Aorta (tissue), 5 donors: ENCODE measurements around the gene NEK1. TPM values are rescaled to one million over a fixed set of nuclear protein-coding genes. Genes with fewer than 3 reads are reported as not detected.

Source experiments
- ATAC-seq: fragments of 200-7000 bp; cut with Tn5 transposase; one replicate; pipeline ENCODE4 v1.9.1; 2022; ENCODE audit warnings: moderate library complexity; ENCODE audit not compliant: low FRiP score
- DNase-seq, 2 donors: peaks; one replicate each; pipeline ENCODE4 v3.0.0-alpha.2; 2020
- H3K27ac ChIP-seq, 2 donors: one replicate each; pipeline ENCODE4 v1.5.1; 2013; ENCODE audit warnings: low read length in 2 of 2, mild to moderate bottlenecking in 2 of 2, moderate library complexity in 2 of 2, control low read depth in 1 of 2, inconsistent platforms in 1 of 2, low read depth in 1 of 2
- H3K27me3 ChIP-seq, 2 donors: one replicate each; pipeline ENCODE4 v1.6.1; 2013; ENCODE audit warnings: control low read depth in 1 of 2, low read length in 1 of 2, mild to moderate bottlenecking in 1 of 2, moderate library complexity in 1 of 2; ENCODE audit not compliant: insufficient read depth in 2 of 2, control insufficient read depth in 1 of 2
- H3K36me3 ChIP-seq, 2 donors: one replicate each; pipeline ENCODE4 v1.6.1; 2013; ENCODE audit warnings: control low read depth in 1 of 2, low read length in 1 of 2, mild to moderate bottlenecking in 1 of 2; ENCODE audit not compliant: insufficient read depth in 2 of 2, control insufficient read depth in 1 of 2
- H3K4me1 ChIP-seq, 2 donors: one replicate each; pipeline ENCODE4 v1.6.1; 2013; ENCODE audit warnings: low read length in 2 of 2, control low read depth in 1 of 2, mild to moderate bottlenecking in 1 of 2, moderate library complexity in 1 of 2; ENCODE audit not compliant: insufficient read depth in 2 of 2, control insufficient read depth in 1 of 2
- H3K4me3 ChIP-seq, 2 donors: one replicate each; pipeline ENCODE4 v1.5.1; 2013; ENCODE audit warnings: low read length in 2 of 2, control low read depth in 1 of 2, mild to moderate bottlenecking in 1 of 2
- H3K9me3 ChIP-seq: one replicate; pipeline ENCODE4 v1.6.1; 2013; ENCODE audit warnings: mild to moderate bottlenecking, low read length; ENCODE audit not compliant: control insufficient read depth
- WGBS, 2 donors: extraction: QIAGEN DNeasy Blood & Tissue Kit; methylation state at CpG; one replicate each; pipeline ENCODE4 v1.1.7; 2013; 5-methylcytosine and 5-hydroxymethylcytosine counted together
- intact Hi-C, 2 donors: fragments of 100-400 bp; cut with DNase I; formaldehyde crosslinking; loops; one replicate each; pipeline versions ENCODE4 v1.14.2 to v1.15.0; 2022
- polyA plus RNA-seq, 2 donors: library from polyadenylated mRNA; stranded (reverse); fragments of 200-250 nt; gene quantifications; one replicate each; pipeline ENCODE4 v1.2.3, GENCODE V29; 2013
- total RNA-seq, 2 donors: library from RNA; stranded (reverse); fragmentation: NEBNext Ultra II Directional; extraction: Animal tissue kit (Norgen Biotek cat#: 25700); gene quantifications; one replicate each; pipeline ENCODE4 v1.2.1, GENCODE V29; 2021
- donor health status: healthy with polysubstance abuse.
- donor health status: Bipolar disorder and iron deficiency.
- donor health status: DM: no; HTN: no; CAD: no.
- donor health status: DM: no; HTN: no; CAD: no.
- donor health status: DM: yes; HTN: yes; CAD: no.

Gene NEK1
- total and polyA plus RNA-seq, 4 donors, result 6.7 to 24.4 (median 13.5) TPM

DNA sequence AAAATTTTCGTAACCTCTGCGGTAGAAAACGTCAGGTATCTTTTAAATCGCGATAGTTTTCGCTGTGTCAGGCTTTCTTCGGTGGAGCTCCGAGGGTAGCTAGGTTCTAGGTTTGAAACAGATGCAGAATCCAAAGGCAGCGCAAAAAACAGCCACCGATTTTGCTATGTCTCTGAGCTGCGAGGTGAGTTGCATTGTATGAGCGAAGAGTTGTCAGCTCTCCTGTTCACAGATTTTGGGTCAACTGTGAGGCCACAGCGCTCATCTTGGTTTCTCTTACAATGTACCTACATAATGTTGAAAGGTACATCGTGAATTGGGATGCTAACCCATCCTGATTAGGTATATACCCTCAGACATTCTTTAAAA, 8.5 kb upstream of the NEK1 start:
- no peaks in the 10 kb centered on the region for H3K9me3 ChIP-seq
- WGBS, 2 donors, result 0 to 1% methylated on average over 14 of the region's 14 CpGs
- no peaks in the 10 kb centered on the region for H3K36me3 ChIP-seq
- intact Hi-C loops, result loop anchor here in 1 of 2 donors (5.0 to 10.0 kb wide), 3 partner anchors 36 to 134 kb away; partner anchors contain the start of gene HPF1
- peak overlapping the region; percentile 14 to 30 for H3K27ac ChIP-seq
- peaks cover 0 to 2% of the 10 kb centered on the region in 2 donors for H3K4me1 ChIP-seq
- H3K27me3 ChIP-seq, result no peaks in the 10 kb centered on the region
- DNase-seq (no peak), ATAC-seq (no peak)
- peak overlapping the region; percentile 73 to 89 for H3K4me3 ChIP-seq

DNA sequence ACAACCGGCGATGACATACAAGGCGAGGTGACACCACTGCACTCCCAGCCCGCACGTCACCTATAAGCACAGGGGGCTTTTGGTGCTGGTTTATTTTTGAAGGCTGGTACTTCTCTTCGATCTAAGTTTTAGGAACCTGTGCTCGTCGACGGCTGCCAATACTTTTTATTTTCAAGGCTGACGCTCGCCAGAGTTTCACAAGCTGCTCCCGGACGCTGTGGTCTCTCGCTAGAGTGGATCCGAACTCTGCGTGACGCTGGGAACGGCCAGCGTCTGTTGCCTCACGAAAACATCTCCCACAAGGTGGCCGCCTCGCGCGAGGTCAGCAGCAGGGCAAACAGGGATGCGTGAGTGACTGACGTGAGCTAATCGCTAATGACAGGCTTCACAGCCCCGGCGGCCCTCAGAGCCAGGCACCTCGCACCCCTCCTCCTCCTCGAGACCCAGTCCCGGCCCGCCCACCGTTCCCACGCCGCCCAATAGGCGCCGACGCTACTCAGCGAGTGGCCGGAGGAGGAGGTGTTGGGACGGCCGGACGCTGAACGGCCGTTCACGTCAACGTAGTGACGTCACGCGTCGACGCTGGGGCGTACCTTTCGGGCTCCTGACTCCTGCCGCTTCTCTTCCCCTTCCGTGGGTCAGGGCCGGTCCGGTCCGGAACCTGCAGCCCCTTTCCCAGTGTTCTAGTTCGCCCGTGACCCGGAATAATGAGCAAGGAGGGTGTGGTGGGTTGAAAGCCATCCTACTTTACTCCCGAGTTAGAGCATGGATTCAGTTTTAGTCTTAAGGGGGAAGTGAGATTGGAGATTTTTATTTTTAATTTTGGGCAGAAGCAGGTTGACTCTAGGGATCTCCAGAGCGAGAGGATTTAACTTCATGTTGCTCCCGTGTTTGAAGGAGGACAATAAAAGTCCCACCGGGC, 7.8 kb upstream of the NEK1 start, which contains the start of gene CLCN3:
Gene CLCN3, plus strand, starts transcription at position 621 of the 922 bp plus-strand sequence. CDS start 15,351 bp downstream, outside the sequence.
- intact Hi-C loops, result loop anchor here (5.0 to 10.0 kb wide), 4 partner anchors 37 to 405 kb away; partner anchors contain the start of genes HPF1 (in 2 of the 2) and MFAP3L (in 1 of the 2)
- Histone ChIP-seq H3K9me3 (no peaks in the 10 kb centered on the region), H3K27ac (peak within 1 kb of the TSS; percentile 14 to 79), H3K4me1 (peaks cover 0 to 2% of the 10 kb centered on the region in 2 donors), H3K4me3 (peak within 1 kb of the TSS; percentile 73 to 89), H3K36me3 (no peaks in the 10 kb centered on the region), H3K27me3 (no peaks in the 10 kb centered on the region)
- DNase-seq (peak; percentile 99 to 100), ATAC-seq (peak; percentile 100)
- 0% methylated on average over 60 to 67 of the region's 67 CpGs for WGBS, 2 donors

DNA sequence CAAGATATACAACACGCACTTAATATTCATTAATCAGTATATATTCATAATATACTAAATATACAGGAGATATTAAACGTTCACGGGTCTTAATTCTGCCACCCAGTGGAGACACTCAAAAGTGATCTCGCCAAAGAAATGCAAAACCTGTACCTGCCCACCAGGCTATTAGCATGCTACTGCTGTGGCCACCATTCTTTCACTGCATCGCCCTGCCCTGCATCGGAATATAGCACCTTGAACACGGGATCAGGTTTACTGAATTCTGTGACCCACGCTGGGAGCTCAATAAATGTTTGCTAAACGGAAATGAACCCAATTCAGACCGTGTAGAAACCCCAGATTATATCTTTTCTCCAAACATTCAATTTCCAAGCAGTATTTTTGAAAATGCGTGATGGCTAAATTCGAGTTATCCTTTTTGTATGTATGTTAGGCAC, 7.2 kb upstream of the NEK1 start:
- DNase-seq (no peak), ATAC-seq (peak; percentile 71)
- Histone ChIP-seq H3K27ac (peak overlapping the region; percentile 14 to 79), H3K4me3 (peak overlapping the region; percentile 24 to 39), H3K4me1 (peaks cover 0 to 2% of the 10 kb centered on the region in 2 donors), H3K27me3 (no peaks in the 10 kb centered on the region), H3K9me3 (no peaks in the 10 kb centered on the region), H3K36me3 (no peaks in the 10 kb centered on the region)
- intact Hi-C loops, result loop anchor here (10.0 kb wide), 2 partner anchors 135 to 405 kb away; partner anchors contain the start of genes HPF1 (in 1 of the 2) and MFAP3L (in 1 of the 2)
- WGBS, 2 donors, result 0 to 1% methylated on average over 12 of the region's 12 CpGs

DNA sequence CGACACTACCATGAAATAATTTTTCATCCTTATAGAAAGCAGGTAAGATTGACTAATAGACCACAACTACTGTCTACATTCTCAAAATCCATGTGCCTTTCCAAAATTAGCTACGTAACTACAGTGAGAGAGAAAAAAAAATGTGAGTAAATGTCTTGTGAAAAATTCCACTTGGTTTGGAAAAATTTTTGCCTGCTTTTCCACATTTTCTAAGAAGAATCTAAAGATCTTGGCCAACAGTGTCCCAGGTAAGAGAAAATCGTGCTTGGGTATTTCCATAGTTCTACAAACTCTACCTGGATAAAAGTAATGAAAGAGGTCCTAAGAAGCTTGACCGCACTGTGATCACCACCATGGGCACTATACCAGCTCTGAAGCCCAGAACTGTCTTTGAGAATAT, 6.6 kb upstream of the NEK1 start:
- intact Hi-C loops, result loop anchor here (10.0 kb wide), 2 partner anchors 136 to 406 kb away; partner anchors contain the start of genes HPF1 (in 1 of the 2) and MFAP3L (in 1 of the 2)
- no peaks in the 10 kb centered on the region for H3K9me3 ChIP-seq
- ATAC-seq, result no peak
- no peaks in the 10 kb centered on the region for H3K36me3 ChIP-seq
- no peak overlapping the region for H3K27ac ChIP-seq
- H3K4me1 ChIP-seq, result peaks cover 0 to 2% of the 10 kb centered on the region in 2 donors
- no peak for DNase-seq
- no peaks in the 10 kb centered on the region for H3K27me3 ChIP-seq
- WGBS, 2 donors, result 76 to 77% methylated on average over 4 of the region's 4 CpGs
- no peak overlapping the region for H3K4me3 ChIP-seq

DNA sequence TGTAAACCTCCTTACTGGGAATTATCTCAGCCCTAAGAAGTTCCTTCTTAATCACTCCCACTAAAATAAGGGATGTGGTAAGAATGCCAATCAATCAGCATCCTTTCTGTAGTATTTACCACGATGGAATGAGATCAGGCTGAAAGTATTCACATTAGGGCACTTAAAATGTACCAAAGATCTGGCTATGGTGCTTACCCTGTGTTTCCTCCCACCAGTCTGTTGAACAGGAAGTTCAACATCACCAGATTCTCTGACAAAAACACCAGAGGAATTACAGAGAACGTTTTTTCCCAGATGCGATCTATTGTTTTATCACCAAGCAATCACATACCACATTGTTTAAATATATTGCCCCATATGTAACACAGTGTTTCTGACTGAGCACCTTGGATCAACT, 5.9 kb upstream of the NEK1 start:
- intact Hi-C loops, result loop anchor here (10.0 kb wide), 2 partner anchors 137 to 407 kb away; partner anchors contain the start of genes HPF1 (in 1 of the 2) and MFAP3L (in 1 of the 2)
- 41 to 44% methylated on average over 3 of the region's 3 CpGs for WGBS, 2 donors

DNA sequence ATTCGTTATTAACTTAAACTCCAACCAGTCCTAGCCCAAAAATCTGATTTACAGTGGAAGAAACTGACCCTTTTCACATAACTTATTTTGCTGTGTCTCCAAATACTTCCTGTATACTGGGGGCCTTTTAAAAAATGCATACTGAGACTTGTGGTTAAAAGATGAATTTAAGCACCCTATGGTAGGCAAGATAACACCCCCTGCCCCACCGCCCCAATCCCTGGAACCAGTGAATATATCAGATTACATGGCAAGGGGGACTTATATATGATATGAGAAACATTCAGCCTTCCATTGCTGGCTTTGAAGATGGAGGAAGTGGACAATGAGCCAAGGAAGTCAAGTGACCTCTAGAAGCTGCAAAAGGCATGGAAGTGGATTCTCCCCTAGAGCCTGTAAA, 4.9 kb upstream of the NEK1 start:
- WGBS, 2 donors, result 77 to 81% methylated on average over 2 of the region's 2 CpGs
- no peak for DNase-seq
- intact Hi-C loops, result loop anchor here (10.0 kb wide), 2 partner anchors 137 to 407 kb away; partner anchors contain the start of genes HPF1 (in 1 of the 2) and MFAP3L (in 1 of the 2)
- Histone ChIP-seq H3K9me3 (no peaks in the 10 kb centered on the region), H3K4me3 (no peak overlapping the region), H3K36me3 (no peaks in the 10 kb centered on the region), H3K27me3 (no peaks in the 10 kb centered on the region), H3K27ac (no peak overlapping the region), H3K4me1 (peaks cover 0 to 2% of the 10 kb centered on the region in 2 donors)
- no peak for ATAC-seq

More for the DNA sequence above, 5.9 kb upstream of the NEK1 start:
- ATAC-seq (no peak), DNase-seq (no peak)
- no peaks in the 10 kb centered on the region for H3K36me3 ChIP-seq
- H3K9me3 ChIP-seq, result no peaks in the 10 kb centered on the region
- no peak overlapping the region for H3K4me3 ChIP-seq
- no peak overlapping the region for H3K27ac ChIP-seq
- H3K4me1 ChIP-seq, result peaks cover 0 to 2% of the 10 kb centered on the region in 2 donors
- H3K27me3 ChIP-seq, result no peaks in the 10 kb centered on the region

DNA sequence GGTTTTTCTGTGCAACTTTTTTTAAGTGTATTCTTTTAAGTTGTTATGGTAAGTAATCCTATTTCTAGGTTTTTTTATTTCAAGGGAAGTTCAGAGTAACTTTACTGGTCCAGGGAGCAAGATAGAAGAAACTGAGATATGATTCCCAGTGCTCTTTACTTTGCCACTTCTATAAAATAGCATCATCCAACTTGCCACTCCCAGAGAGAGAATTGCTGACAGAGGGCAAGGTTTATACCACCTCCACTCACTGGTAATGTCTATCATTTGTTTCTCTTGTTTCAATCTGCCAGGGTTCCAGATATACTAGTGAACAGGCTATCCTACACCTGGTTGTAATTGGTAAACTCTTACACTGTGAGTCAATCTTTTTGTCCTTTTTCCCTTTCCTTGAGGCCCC, 4.5 kb upstream of the NEK1 start:
- ATAC-seq (no peak), DNase-seq (no peak)
- no peak overlapping the region for H3K27ac ChIP-seq
- H3K9me3 ChIP-seq, result no peaks in the 10 kb centered on the region
- intact Hi-C loops, result loop anchor here (10.0 kb wide), 2 partner anchors 138 to 408 kb away; partner anchors contain the start of genes HPF1 (in 1 of the 2) and MFAP3L (in 1 of the 2)
- H3K36me3 ChIP-seq, result no peaks in the 10 kb centered on the region
- H3K4me1 ChIP-seq, result peaks cover 0 to under 1% of the 10 kb centered on the region in 2 donors
- no peaks in the 10 kb centered on the region for H3K27me3 ChIP-seq
- no peak overlapping the region for H3K4me3 ChIP-seq

DNA sequence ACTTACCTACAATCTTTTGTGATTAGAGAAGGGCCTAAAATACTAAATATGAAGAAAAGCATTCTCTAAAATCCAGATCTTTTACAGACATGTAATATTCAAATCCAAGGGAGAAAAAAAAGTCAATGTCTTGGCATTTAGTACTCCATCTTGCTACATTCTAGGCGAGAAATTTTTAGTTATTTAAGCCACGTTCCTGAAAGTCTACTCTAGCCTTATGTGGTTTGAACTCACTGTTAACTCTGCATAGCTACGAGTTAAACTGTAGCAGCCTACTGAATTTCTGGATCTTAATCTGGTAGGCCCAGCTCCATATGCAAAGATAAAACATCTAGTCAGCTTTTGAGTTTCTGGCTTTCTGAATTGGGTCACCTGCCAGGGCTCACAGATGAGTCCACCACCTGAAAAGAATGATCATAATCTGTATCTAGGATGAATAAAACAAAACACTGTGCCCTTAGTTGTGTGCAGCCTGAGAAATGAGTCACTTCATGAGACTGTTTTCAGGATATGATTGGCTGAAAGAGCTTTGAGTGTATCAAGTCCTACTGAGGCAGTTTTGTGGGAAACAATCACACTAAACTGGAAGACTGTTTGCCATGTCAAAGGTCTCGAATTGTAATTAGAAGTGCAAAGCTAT, 3.2 kb upstream of the NEK1 start:
- WGBS, 2 donors, result 77 to 79% methylated on average over 4 of the region's 4 CpGs
- no peak for DNase-seq
- intact Hi-C loops, result loop anchor here (10.0 kb wide), 2 partner anchors 139 to 409 kb away; partner anchors contain the start of genes HPF1 (in 1 of the 2) and MFAP3L (in 1 of the 2)

More for the DNA sequence above, 3.2 kb upstream of the NEK1 start:
- Histone ChIP-seq H3K4me1 (peaks cover 0 to 1% of the 10 kb centered on the region in 2 donors), H3K27ac (no peak overlapping the region), H3K4me3 (no peak overlapping the region), H3K36me3 (no peaks in the 10 kb centered on the region), H3K27me3 (no peaks in the 10 kb centered on the region), H3K9me3 (no peaks in the 10 kb centered on the region)
- ATAC-seq, result no peak
